ENCODE results near the gene MLX.

DNA sequence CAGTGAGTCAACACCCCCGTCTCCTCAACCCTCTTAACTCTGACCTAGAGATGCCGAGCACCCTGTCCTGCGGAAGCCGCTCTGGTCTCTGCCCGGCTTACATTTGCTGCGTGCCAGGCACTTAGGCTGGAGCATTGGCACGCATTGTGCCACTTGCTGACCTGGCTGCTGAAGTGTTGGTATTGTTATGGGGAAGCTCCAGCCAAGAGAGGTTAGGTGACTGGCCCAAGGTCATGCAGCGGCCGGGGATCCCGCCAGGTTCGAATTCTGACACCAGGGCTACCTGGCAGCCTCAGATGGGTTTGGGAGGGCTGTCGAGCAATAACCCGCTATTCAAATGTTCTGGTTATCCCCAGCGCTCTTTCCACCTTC lies 19.2 kb upstream of the MLX start:
- TF ChIP-seq, protein P1, sequence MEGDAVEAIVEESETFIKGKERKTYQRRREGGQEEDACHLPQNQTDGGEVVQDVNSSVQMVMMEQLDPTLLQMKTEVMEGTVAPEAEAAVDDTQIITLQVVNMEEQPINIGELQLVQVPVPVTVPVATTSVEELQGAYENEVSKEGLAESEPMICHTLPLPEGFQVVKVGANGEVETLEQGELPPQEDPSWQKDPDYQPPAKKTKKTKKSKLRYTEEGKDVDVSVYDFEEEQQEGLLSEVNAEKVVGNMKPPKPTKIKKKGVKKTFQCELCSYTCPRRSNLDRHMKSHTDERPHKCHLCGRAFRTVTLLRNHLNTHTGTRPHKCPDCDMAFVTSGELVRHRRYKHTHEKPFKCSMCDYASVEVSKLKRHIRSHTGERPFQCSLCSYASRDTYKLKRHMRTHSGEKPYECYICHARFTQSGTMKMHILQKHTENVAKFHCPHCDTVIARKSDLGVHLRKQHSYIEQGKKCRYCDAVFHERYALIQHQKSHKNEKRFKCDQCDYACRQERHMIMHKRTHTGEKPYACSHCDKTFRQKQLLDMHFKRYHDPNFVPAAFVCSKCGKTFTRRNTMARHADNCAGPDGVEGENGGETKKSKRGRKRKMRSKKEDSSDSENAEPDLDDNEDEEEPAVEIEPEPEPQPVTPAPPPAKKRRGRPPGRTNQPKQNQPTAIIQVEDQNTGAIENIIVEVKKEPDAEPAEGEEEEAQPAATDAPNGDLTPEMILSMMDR (conservative IDR thresholded peaks at IDR 0.05 in 1 of 2, IDR thresholded peaks at IDR 0.05 in 1 of 2; ENCODE audit: low read depth in 1 of 2, low read length in 2 of 2), result no peak
- no peak for TF ChIP-seq EZH2 (IDR thresholded peaks at IDR 0.05; ENCODE audit: low read length, missing control alignments)

All from fibroblast of lung (primary cell).